Thyroid gland (tissue), 4 donors: ENCODE data around the gene ALDH1B1. TPM values are rescaled to one million over a fixed set of nuclear protein-coding genes. Genes with fewer than 3 reads are reported as not detected.

Source experiments
- DNase-seq, 2 donors: peaks; one replicate each; pipeline ENCODE4 v3.0.0-alpha.2; 2019
- H3K27ac ChIP-seq, 3 donors: fragments of 200-600 bp; sonication (generic); 1 replicate in 2 of 3; 2 replicates in 1 of 3; pipeline ENCODE4 v1.5.1; 2016 to 2019; ENCODE audit warnings: mild to moderate bottlenecking in 1 of 3, moderate library complexity in 1 of 3
- H3K27me3 ChIP-seq: fragments of 200-600 bp; sonication (generic); one replicate; pipeline ENCODE4 v1.5.1; 2019
- H3K36me3 ChIP-seq, 2 donors: fragments of 200-600 bp; sonication (generic); one replicate each; pipeline ENCODE4 v1.5.1; 2016 to 2019
- H3K4me1 ChIP-seq, 2 donors: fragments of 200-600 bp; sonication (generic); one replicate each; pipeline ENCODE4 v1.5.1; 2017 to 2019
- H3K4me3 ChIP-seq, 3 donors: fragments of 200-600 bp; sonication (generic); replicated peaks in 1 of 3; 1 replicate in 2 of 3; 2 replicates in 1 of 3; pipeline ENCODE4 v1.5.1; 2016; ENCODE audit warnings: mild to moderate bottlenecking in 1 of 3
- H3K9me3 ChIP-seq: fragments of 200-600 bp; sonication (generic); one replicate; pipeline ENCODE4 v1.5.1; 2017
- POLR2A ChIP-seq, 2 donors: fragments of 450-650 bp; IDR thresholded peaks; one replicate each; pipeline ENCODE4 v1.6.1; 2017; ENCODE audit warnings: antibody characterized with exemption in 2 of 2, mild to moderate bottlenecking in 2 of 2, moderate library complexity in 1 of 2
- WGBS, 2 donors: methylation state at CpG; one replicate each; pipeline ENCODE4 v1.1.5; 2017; 5-methylcytosine and 5-hydroxymethylcytosine counted together
- intact Hi-C: fragments of 100-400 bp; cut with DNase I; formaldehyde crosslinking; loops from one replicate; pipeline ENCODE4 v1.15.1; 2023
- total RNA-seq, 4 donors: library from RNA; depleted of rRNA; stranded (reverse); fragments of >200 nt; gene quantifications; one replicate each; pipeline ENCODE4 v1.2.3, GENCODE V29; 2016
- TF ChIP-seq, protein P1 (sequence below), 6 experiments: fragments of 200-600 bp in 3 of 6; fragments of 450-650 bp in 3 of 6; sonication (generic) in 3 of 6; IDR thresholded peaks; one replicate each; pipeline ENCODE4 v1.5.1; 2016 to 2019; ENCODE audit warnings: antibody characterized with exemption in 6 of 6, mild to moderate bottlenecking in 2 of 6, inconsistent platforms in 1 of 6, moderate library complexity in 1 of 6

The ALDH1B1 gene
- total RNA-seq, 4 donors from 2014 or later = 11.3 to 33.9 (median 22.8) TPM

DNA sequence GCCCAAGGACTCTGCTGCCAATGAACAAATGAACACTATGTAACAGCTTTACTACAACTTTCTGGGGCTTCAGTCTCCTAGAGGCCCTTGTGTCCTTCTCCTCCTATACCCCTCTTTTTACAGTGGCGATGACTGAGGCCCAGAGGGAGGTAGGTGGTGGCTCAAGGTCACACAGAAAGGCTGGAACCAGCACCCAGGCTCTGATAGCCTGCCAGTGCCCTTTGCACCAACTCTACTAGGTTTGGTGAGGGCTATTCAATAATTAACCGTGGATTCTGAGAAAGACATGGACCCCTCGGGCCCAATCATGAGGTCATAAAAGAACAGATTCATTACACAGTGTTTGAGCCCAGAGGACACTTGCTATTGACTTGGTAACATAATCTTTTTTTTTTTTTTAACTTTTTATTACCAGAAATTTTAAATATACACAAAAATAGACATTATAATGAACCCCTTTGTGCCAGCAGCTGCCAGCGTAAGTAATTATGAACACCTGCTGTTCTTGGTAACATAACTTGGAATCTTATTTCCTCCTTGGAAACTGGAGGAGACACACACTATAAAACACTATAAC is 6.1 kb upstream of the ALDH1B1 start:
- intact Hi-C loops = no loop called here
- peaks cover 7 to 37% of the 10 kb centered on the region in 2 donors for H3K4me1 ChIP-seq
- WGBS, 2 donors = 92 to 96% methylated on average over 4 of the region's 4 CpGs
- H3K9me3 ChIP-seq = no peaks in the 10 kb centered on the region
- no peak for TF ChIP-seq POLR2A (IDR thresholded peaks at IDR 0.05)
- TF ChIP-seq, protein P1, sequence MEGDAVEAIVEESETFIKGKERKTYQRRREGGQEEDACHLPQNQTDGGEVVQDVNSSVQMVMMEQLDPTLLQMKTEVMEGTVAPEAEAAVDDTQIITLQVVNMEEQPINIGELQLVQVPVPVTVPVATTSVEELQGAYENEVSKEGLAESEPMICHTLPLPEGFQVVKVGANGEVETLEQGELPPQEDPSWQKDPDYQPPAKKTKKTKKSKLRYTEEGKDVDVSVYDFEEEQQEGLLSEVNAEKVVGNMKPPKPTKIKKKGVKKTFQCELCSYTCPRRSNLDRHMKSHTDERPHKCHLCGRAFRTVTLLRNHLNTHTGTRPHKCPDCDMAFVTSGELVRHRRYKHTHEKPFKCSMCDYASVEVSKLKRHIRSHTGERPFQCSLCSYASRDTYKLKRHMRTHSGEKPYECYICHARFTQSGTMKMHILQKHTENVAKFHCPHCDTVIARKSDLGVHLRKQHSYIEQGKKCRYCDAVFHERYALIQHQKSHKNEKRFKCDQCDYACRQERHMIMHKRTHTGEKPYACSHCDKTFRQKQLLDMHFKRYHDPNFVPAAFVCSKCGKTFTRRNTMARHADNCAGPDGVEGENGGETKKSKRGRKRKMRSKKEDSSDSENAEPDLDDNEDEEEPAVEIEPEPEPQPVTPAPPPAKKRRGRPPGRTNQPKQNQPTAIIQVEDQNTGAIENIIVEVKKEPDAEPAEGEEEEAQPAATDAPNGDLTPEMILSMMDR (IDR thresholded peaks at IDR 0.05) = no peak
- no peak overlapping the region for H3K4me3 ChIP-seq
- DNase-seq = no peak
- no peaks in the 10 kb centered on the region for H3K27me3 ChIP-seq
- H3K36me3 ChIP-seq = no peaks in the 10 kb centered on the region
- H3K27ac ChIP-seq = peak overlapping the region in 1 of 3 donors; percentile 46

GRCh38 chr9:38387066-38387465 is 5.4 kb upstream of the ALDH1B1 start:
- Histone ChIP-seq H3K4me3 (no peak overlapping the region), H3K27me3 (no peaks in the 10 kb centered on the region), H3K4me1 (peaks cover under 1 to 30% of the 10 kb centered on the region in 2 donors), H3K27ac (no peak overlapping the region), H3K9me3 (no peaks in the 10 kb centered on the region), H3K36me3 (no peaks in the 10 kb centered on the region)
- no peak for DNase-seq
- TF ChIP-seq, protein P1 (IDR thresholded peaks at IDR 0.05) = no peak
- TF ChIP-seq POLR2A (IDR thresholded peaks at IDR 0.05) = no peak
- intact Hi-C loops = no loop called here
- 58 to 100% methylated on average over 1 of the region's 1 CpG for WGBS, 2 donors

DNA sequence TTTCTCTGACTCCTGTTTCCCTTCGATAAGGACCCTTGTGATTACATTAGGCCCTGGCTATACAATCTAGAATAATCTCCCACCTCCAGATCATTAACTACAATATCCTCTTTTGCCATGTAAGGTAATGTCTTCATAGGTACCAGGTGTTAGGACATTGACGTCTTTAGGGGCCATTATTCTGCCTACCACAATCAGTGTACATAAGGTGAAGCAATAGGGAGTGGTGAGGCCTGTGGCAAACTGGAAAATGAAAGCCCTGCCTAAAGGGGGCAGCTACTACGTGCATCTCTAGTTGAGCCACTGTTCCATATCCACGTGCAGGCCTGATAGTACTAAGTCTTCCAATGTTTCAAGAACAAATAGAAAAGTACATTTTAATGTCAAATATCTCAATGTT is 4.8 kb upstream of the ALDH1B1 start:
- intact Hi-C loops = no loop called here
- TF ChIP-seq, protein P1 (IDR thresholded peaks at IDR 0.05) = no peak
- TF ChIP-seq POLR2A (IDR thresholded peaks at IDR 0.05) = no peak
- peaks cover 0 to 27% of the 10 kb centered on the region in 2 donors for H3K4me1 ChIP-seq
- no peaks in the 10 kb centered on the region for H3K9me3 ChIP-seq
- no peak overlapping the region for H3K4me3 ChIP-seq
- DNase-seq = no peak
- H3K36me3 ChIP-seq = no peaks in the 10 kb centered on the region
- WGBS, 2 donors = 94 to 97% methylated on average over 4 of the region's 4 CpGs
- no peaks in the 10 kb centered on the region for H3K27me3 ChIP-seq
- H3K27ac ChIP-seq = no peak overlapping the region

GRCh38 chr9:38388283-38389223 is 3.9 kb upstream of the ALDH1B1 start:
- DNase-seq = no peak
- 67 to 77% methylated on average over 7 of the region's 7 CpGs for WGBS, 2 donors
- H3K27me3 ChIP-seq = no peaks in the 10 kb centered on the region

More at GRCh38 chr9:38388283-38389223, 3.9 kb upstream of the ALDH1B1 start:
- no peak overlapping the region for H3K4me3 ChIP-seq
- no peaks in the 10 kb centered on the region for H3K36me3 ChIP-seq
- no peak overlapping the region for H3K27ac ChIP-seq
- no peaks in the 10 kb centered on the region for H3K9me3 ChIP-seq
- peaks cover 5 to 27% of the 10 kb centered on the region in 2 donors for H3K4me1 ChIP-seq
- TF ChIP-seq, protein P1 (IDR thresholded peaks at IDR 0.05) = no peak
- TF ChIP-seq POLR2A (IDR thresholded peaks at IDR 0.05) = no peak
- intact Hi-C loops = no loop called here
